C4-2B (cell line): ENCODE measurements around the gene NHS.

Experiments
- CTCF ChIP-seq: fragments of 450-650 bp; conservative IDR thresholded peaks from 2 replicates; pipeline ENCODE4 v1.5.1; 2017; ENCODE audit warnings: mild to moderate bottlenecking
- ZFX ChIP-seq: fragments of 450-650 bp; IDR thresholded peaks from 2 replicates; pipeline ENCODE4 v1.6.1; 2017

- TF ChIP-seq CTCF (no peak), ZFX (no peak)
Measured at GRCh38 chrX:17531500-17531899, 156.5 kb downstream of the NHS start.
